HCT116 (cell line): Measurements from ENCODE around the gene PDE6B. TPM values are rescaled to one million over a fixed set of nuclear protein-coding genes. Genes with fewer than 3 reads are reported as not detected.

Experiments
- ATAC-seq: fragments of 200-7000 bp; cut with Tn5 transposase; 2 replicates; pipeline ENCODE4 v1.9.1; 2020; ENCODE audit warnings: mild to moderate bottlenecking, moderate library complexity
- BruUV-seq: library from RNA; stranded (reverse); fragments of 400-500 nt; replicated peaks from 2 replicates; lab custom pipeline; 2021; lab: Mats Ljungman, UMichigan
- CTCF ChIA-PET: fragments of 300-600 bp; sonication (Branson Sonifier 250); formaldehyde crosslinking; loops from one replicate; lab custom pipeline; 2021; ENCODE audit warnings: antibody characterized with exemption; lab: Charles Lee
- POLR2A ChIA-PET: fragments of 300-600, 350-600 bp; sonication (Branson Sonifier 250); formaldehyde crosslinking; loops from one replicate; lab custom pipeline; 2021; ENCODE audit warnings: antibody characterized with exemption; lab: Charles Lee
- RAD21 ChIA-PET, 2 experiments: fragments of 300-600 bp; sonication (Branson Sonifier 250); formaldehyde crosslinking; loops; one replicate each; lab custom pipeline; 2023; ENCODE audit warnings: low total read pairs in 2 of 2; ENCODE audit not compliant: uncharacterized antibody in 2 of 2, unreplicated experiment in 2 of 2, low non-redundant PET in 1 of 2; lab: Charles Lee
- DNase-seq: peaks from one replicate; pipeline ENCODE4 v3.0.0-alpha.2; 2010; ENCODE audit warnings: low read depth, low spot score
- H2AFZ ChIP-seq: fragments of 200-600 bp; shearing (Covaris generic), sonication (generic); 2 replicates; pipeline ENCODE4 v1.6.1; 2017; ENCODE audit warnings: low read depth, mixed run types, mixed read lengths, antibody characterized with exemption, low read length; ENCODE audit not compliant: poor library complexity, severe bottlenecking
- H3K27ac ChIP-seq: 2 replicates; pipeline ENCODE4 v1.5.1; 2012; ENCODE audit warnings: low read depth, low read length
- H3K27me3 ChIP-seq: fragments of 200-600 bp; sonication (generic); 2 replicates; pipeline ENCODE4 v1.6.1; 2016; ENCODE audit warnings: mixed run types, low read length, mixed read lengths; ENCODE audit not compliant: insufficient read depth
- H3K36me3 ChIP-seq, 2 experiments: fragments of 200-500 bp in 1 of 2; fragments of 200-600 bp in 1 of 2; sonication (Bioruptor generic) in 1 of 2; sonication (generic) in 1 of 2; 2 replicates each; pipeline versions ENCODE4 v1.5.1 to v1.6.1; 2014 to 2016; ENCODE audit warnings: low read length in 2 of 2, inconsistent platforms in 1 of 2, mixed read lengths in 1 of 2, mixed run types in 1 of 2; ENCODE audit not compliant: insufficient read depth in 2 of 2, control insufficient read depth in 1 of 2
- H3K4me1 ChIP-seq, 2 experiments: fragments of 200-600 bp in 1 of 2; sonication (generic) in 1 of 2; 2 replicates each; pipeline versions ENCODE4 v1.5.1 to v1.6.1; 2012 to 2017; ENCODE audit warnings: low read length in 2 of 2, inconsistent platforms in 1 of 2, mild to moderate bottlenecking in 1 of 2, mixed read lengths in 1 of 2, mixed run types in 1 of 2, moderate library complexity in 1 of 2; ENCODE audit not compliant: insufficient read depth in 2 of 2, control insufficient read depth in 1 of 2
- H3K4me2 ChIP-seq: fragments of 200-600 bp; sonication (generic); 2 replicates; pipeline ENCODE4 v1.6.1; 2017; ENCODE audit warnings: mixed run types, low read length, mixed read lengths
- H3K4me3 ChIP-seq, 2 experiments: fragments of 200-600 bp in 1 of 2; sonication (generic) in 1 of 2; replicated peaks in 1 of 2; 2 replicates each; pipeline ENCODE4 v1.5.1; 2011 to 2016; ENCODE audit warnings: low read length in 2 of 2, control low read depth in 1 of 2, low read depth in 1 of 2, mild to moderate bottlenecking in 1 of 2, mixed read lengths in 1 of 2, mixed run types in 1 of 2
- H3K79me2 ChIP-seq: fragments of 200-600 bp; sonication (generic); 2 replicates; pipeline ENCODE4 v1.6.1; 2017; ENCODE audit warnings: mild to moderate bottlenecking, mixed run types, low read length, moderate library complexity, mixed read lengths; ENCODE audit not compliant: insufficient read depth
- H3K9ac ChIP-seq: fragments of 200-600 bp; sonication (generic); 2 replicates; pipeline ENCODE4 v1.6.1; 2016; ENCODE audit warnings: low read length, mixed read lengths
- H3K9me2 ChIP-seq: fragments of 200-600 bp; sonication (generic), shearing (Covaris generic); 2 replicates; pipeline ENCODE4 v1.6.1; 2017; ENCODE audit warnings: mixed run types, mild to moderate bottlenecking, moderate library complexity; ENCODE audit not compliant: insufficient read depth
- H3K9me3 ChIP-seq, 2 experiments: fragments of 200-500 bp in 1 of 2; fragments of 200-600 bp in 1 of 2; sonication (Bioruptor generic) in 1 of 2; sonication (generic) in 1 of 2; 2 replicates each; pipeline ENCODE4 v1.6.1; 2014 to 2017; ENCODE audit warnings: low read length in 2 of 2, mixed read lengths in 2 of 2, inconsistent platforms in 1 of 2, low read depth in 1 of 2, mild to moderate bottlenecking in 1 of 2, mixed run types in 1 of 2, moderate library complexity in 1 of 2; ENCODE audit not compliant: control insufficient read depth in 1 of 2, insufficient read depth in 1 of 2
- H4K20me1 ChIP-seq: fragments of 200-600 bp; sonication (generic), shearing (Covaris generic); 2 replicates; pipeline ENCODE4 v1.6.1; 2017; ENCODE audit warnings: mixed run types, mild to moderate bottlenecking, moderate library complexity; ENCODE audit not compliant: insufficient read depth
- CTCF ChIP-seq, 3 experiments: fragments of 200-600 bp in 1 of 3; sonication (generic) in 1 of 3; IDR thresholded peaks in 2 of 3; conservative IDR thresholded peaks in 1 of 3; 2 replicates each; pipeline ENCODE4 v1.5.1; 2012 to 2017; ENCODE audit warnings: low read depth in 2 of 3, low read length in 2 of 3, antibody characterized with exemption in 1 of 3, borderline replicate concordance in 1 of 3, control low read depth in 1 of 3, mild to moderate bottlenecking in 1 of 3, mixed read lengths in 1 of 3, mixed run types in 1 of 3, moderate library complexity in 1 of 3; ENCODE audit not compliant: insufficient read depth in 1 of 3
- EZH2 ChIP-seq: fragments of 200-600 bp; sonication (generic); IDR thresholded peaks from 2 replicates; pipeline ENCODE4 v1.6.1; 2017; ENCODE audit warnings: antibody characterized with exemption, mixed run types
- FOSL1 ChIP-seq: IDR thresholded peaks from 2 replicates; pipeline ENCODE4 v1.6.1; 2012; ENCODE audit warnings: low read depth
- MAX ChIP-seq: IDR thresholded peaks from 2 replicates; pipeline ENCODE4 v1.6.1; 2012
- POLR2A ChIP-seq: IDR thresholded peaks from 2 replicates; pipeline ENCODE4 v1.7.0; 2011; ENCODE audit warnings: borderline replicate concordance; ENCODE audit not compliant: insufficient read depth, insufficient read length; ENCODE audit errors: extremely low read depth
- RAD21 ChIP-seq: IDR thresholded peaks from 2 replicates; pipeline ENCODE4 v1.6.1; 2012; ENCODE audit warnings: low read depth, mild to moderate bottlenecking
- SIN3A ChIP-seq: IDR thresholded peaks from 2 replicates; pipeline ENCODE4 v1.6.1; 2012; ENCODE audit warnings: low read depth
- SP1 ChIP-seq: IDR thresholded peaks from 2 replicates; pipeline ENCODE4 v1.6.1; 2012; ENCODE audit warnings: low read depth
- SRF ChIP-seq: IDR thresholded peaks from 2 replicates; pipeline ENCODE4 v1.6.1; 2012; ENCODE audit warnings: low read depth
- TCF7L2 ChIP-seq: IDR thresholded peaks from 2 replicates; pipeline ENCODE4 v1.7.0; 2011; ENCODE audit warnings: borderline replicate concordance, inconsistent platforms; ENCODE audit not compliant: insufficient read depth, insufficient read length; ENCODE audit errors: extremely low read depth
- intact Hi-C: fragments of 100-400 bp; cut with micrococcal nuclease; formaldehyde crosslinking; loops from 2 replicates; pipeline ENCODE4 v1.10.0; 2022
- total RNA-seq: library from RNA; stranded (reverse); gene quantifications from one replicate; pipeline ENCODE4 v1.2.1, GENCODE V29; 2021; ENCODE audit not compliant: unreplicated experiment

PDE6B gene
- total RNA-seq, 1 experiment from 2014 or later = not detected

- ChIA-PET RAD21 (no interaction called here), POLR2A (no interaction called here), CTCF (no interaction called here)
- DNase-seq (no peak), ATAC-seq (no peak)
- H3K9me3 ChIP-seq = no peaks in the 10 kb centered on the region; a peak in 1 of 4 replicates
- H2AFZ ChIP-seq = no peak overlapping the region
- no peaks in the 10 kb centered on the region for H3K79me2 ChIP-seq
- H4K20me1 ChIP-seq = no peaks in the 10 kb centered on the region
- no peaks in the 10 kb centered on the region for H3K27me3 ChIP-seq
- TF ChIP-seq RAD21 (no peak), POLR2A (no peak), SIN3A (no peak), SP1 (no peak), MAX (no peak), CTCF (IDR thresholded peaks at IDR 0.05 in 2 of 3, conservative IDR thresholded peaks at IDR 0.05 in 1 of 3; ENCODE audit: borderline replicate concordance in 1 of 3, insufficient read depth in 1 of 3, low read depth in 2 of 3, low read length in 2 of 3) (no peak), TCF7L2 (no peak), EZH2 (no peak), SRF (no peak), FOSL1 (no peak)
- H3K9ac ChIP-seq = no peak overlapping the region
- intact Hi-C loops = no loop called here
- BruUV-seq = no TSS peak
- H3K4me3 ChIP-seq = no peak overlapping the region
- no peak overlapping the region for H3K4me2 ChIP-seq
- no peaks in the 10 kb centered on the region for H3K9me2 ChIP-seq
- no peaks in the 10 kb centered on the region for H3K4me1 ChIP-seq
- H3K27ac ChIP-seq = no peak overlapping the region
- no peaks in the 10 kb centered on the region for H3K36me3 ChIP-seq
Measured at GRCh38 chr4:628311-628741, 3.0 kb downstream of the PDE6B start.
